Mesenchymal stem cell (in vitro differentiated cells and primary cell): ENCODE results near the gene STAG1.
"Not testable (repeated sequence)": the region's sequence is repeated elsewhere in the genome, so short reads cannot be mapped to it uniquely, and the experiment has no call there.

Experiments used
- DNase-seq: peaks from one replicate; pipeline ENCODE4 v3.0.0-alpha.2; 2013
- H2AFZ ChIP-seq: one replicate; pipeline ENCODE4 v1.6.1; 2013; ENCODE audit warnings: low read depth, mild to moderate bottlenecking, control low read depth, inconsistent platforms, low read length, moderate library complexity
- H2AK5ac ChIP-seq: 2 replicates; pipeline ENCODE4 v1.6.1; 2013; ENCODE audit warnings: low read length, moderate library complexity, mild to moderate bottlenecking, inconsistent platforms; ENCODE audit not compliant: severe bottlenecking
- H2BK120ac ChIP-seq: one replicate; pipeline ENCODE4 v1.6.1; 2013; ENCODE audit warnings: low read depth, mild to moderate bottlenecking, inconsistent platforms, low read length, moderate library complexity
- H2BK12ac ChIP-seq, 2 experiments: one replicate each; pipeline ENCODE4 v1.6.1; 2013; ENCODE audit warnings: inconsistent platforms in 2 of 2, low read length in 2 of 2, mild to moderate bottlenecking in 2 of 2, moderate library complexity in 2 of 2, control low read depth in 1 of 2
- H2BK15ac ChIP-seq: one replicate; pipeline ENCODE4 v1.6.1; 2013; ENCODE audit warnings: mild to moderate bottlenecking, low read depth, inconsistent platforms; ENCODE audit not compliant: poor library complexity, severe bottlenecking
- H2BK5ac ChIP-seq: 2 replicates; pipeline ENCODE4 v1.6.1; 2013; ENCODE audit warnings: low read depth, mild to moderate bottlenecking, low read length, control low read depth, inconsistent platforms; ENCODE audit not compliant: poor library complexity, severe bottlenecking
- H3K14ac ChIP-seq, 2 experiments: one replicate each; pipeline ENCODE4 v1.6.1; 2013; ENCODE audit warnings: inconsistent platforms in 2 of 2, low read length in 2 of 2, control low read depth in 1 of 2, mild to moderate bottlenecking in 1 of 2, moderate library complexity in 1 of 2
- H3K18ac ChIP-seq, 2 experiments: one replicate each; pipeline ENCODE4 v1.6.1; 2013; ENCODE audit warnings: inconsistent platforms in 2 of 2, low read length in 2 of 2, control low read depth in 1 of 2, low read depth in 1 of 2, mild to moderate bottlenecking in 1 of 2
- H3K23ac ChIP-seq, 2 experiments: one replicate each; pipeline ENCODE4 v1.6.1; 2013; ENCODE audit warnings: inconsistent platforms in 2 of 2, low read length in 2 of 2, mild to moderate bottlenecking in 2 of 2, moderate library complexity in 2 of 2, control low read depth in 1 of 2
- H3K27ac ChIP-seq: 2 replicates; pipeline ENCODE4 v1.5.1; 2013; ENCODE audit warnings: mild to moderate bottlenecking, moderate library complexity, low read length, control low read depth, inconsistent platforms; ENCODE audit not compliant: poor library complexity, severe bottlenecking
- H3K27me3 ChIP-seq, 2 experiments: 2 replicates each; pipeline versions ENCODE4 v1.6.1 to v1.7.0; 2013; ENCODE audit warnings: low read length in 2 of 2, mild to moderate bottlenecking in 2 of 2, moderate library complexity in 2 of 2, control low read depth in 1 of 2, inconsistent platforms in 1 of 2; ENCODE audit not compliant: control insufficient read depth in 1 of 2, insufficient read depth in 1 of 2
- H3K36me3 ChIP-seq, 2 experiments: 2 replicates each; pipeline versions ENCODE4 v1.6.1 to v1.7.0; 2013; ENCODE audit warnings: low read length in 2 of 2, control low read depth in 1 of 2, inconsistent platforms in 1 of 2, low read depth in 1 of 2, mild to moderate bottlenecking in 1 of 2; ENCODE audit not compliant: insufficient read depth in 2 of 2, control insufficient read depth in 1 of 2
- H3K4ac ChIP-seq, 2 experiments: one replicate each; pipeline ENCODE4 v1.6.1; 2013; ENCODE audit warnings: inconsistent platforms in 2 of 2, low read length in 2 of 2, mild to moderate bottlenecking in 2 of 2, moderate library complexity in 2 of 2, control low read depth in 1 of 2, low read depth in 1 of 2
- H3K4me1 ChIP-seq: 2 replicates; pipeline ENCODE4 v1.6.1; 2013; ENCODE audit warnings: low read depth, low read length, control low read depth; ENCODE audit not compliant: control insufficient read depth, insufficient read depth
- H3K4me2 ChIP-seq: 2 replicates; pipeline ENCODE4 v1.6.1; 2013; ENCODE audit warnings: low read length, mild to moderate bottlenecking, inconsistent platforms; ENCODE audit not compliant: poor library complexity, severe bottlenecking
- H3K4me3 ChIP-seq, 2 experiments: 2 replicates each; pipeline versions ENCODE4 v1.5.1 to v1.7.0; 2013; ENCODE audit warnings: low read length in 2 of 2, mild to moderate bottlenecking in 2 of 2, control low read depth in 1 of 2, low read depth in 1 of 2; ENCODE audit not compliant: insufficient read depth in 1 of 2
- H3K79me1 ChIP-seq: replicated peaks from 2 replicates; pipeline ENCODE4 v1.6.1; 2013; ENCODE audit warnings: mild to moderate bottlenecking, control low read depth, low read length, inconsistent platforms; ENCODE audit not compliant: poor library complexity, severe bottlenecking
- H3K9ac ChIP-seq: 2 replicates; pipeline ENCODE4 v1.7.0; 2013; ENCODE audit warnings: mild to moderate bottlenecking, low read length, moderate library complexity
- H3K9me3 ChIP-seq: 2 replicates; pipeline ENCODE4 v1.7.0; 2013; ENCODE audit warnings: mild to moderate bottlenecking, low read length; ENCODE audit not compliant: control insufficient read depth
- H4K8ac ChIP-seq: one replicate; pipeline ENCODE4 v1.6.1; 2013; ENCODE audit warnings: inconsistent platforms, mild to moderate bottlenecking, low read length, moderate library complexity
- H4K91ac ChIP-seq: one replicate; pipeline ENCODE4 v1.6.1; 2013; ENCODE audit warnings: mild to moderate bottlenecking, low read length, inconsistent platforms
- WGBS: methylation state at CpG from one replicate; pipeline ENCODE4 v1.1.7; 2013; ENCODE audit warnings: mixed read lengths; 5-methylcytosine and 5-hydroxymethylcytosine counted together

The STAG1 gene

GRCh38 chr3:136343873-136344555, 408.2 kb downstream of the STAG1 start:
- Histone ChIP-seq H3K4me1 (peaks cover 2% of the 10 kb centered on the region), H3K79me1 (peaks cover 6% of the 10 kb centered on the region), H4K91ac (no peak overlapping the region), H4K8ac (no peak overlapping the region), H2BK5ac (no peak overlapping the region), H2BK12ac (no peak overlapping the region), H3K36me3 (peaks cover 10 to 66% of the 10 kb centered on the region in 2 experiments), H2AFZ (no peak overlapping the region), H3K23ac (no peak overlapping the region), H3K4me2 (no peak overlapping the region), H3K27me3 (no peaks in the 10 kb centered on the region), H3K14ac (no peak overlapping the region), H3K9ac (peak overlapping the region; percentile 11), H3K4me3 (peak overlapping the region in 1 of 2 experiments; percentile 14), H3K4ac (no peak overlapping the region), H3K27ac (peak overlapping the region; percentile 3), H2AK5ac (peak overlapping the region; percentile 44), H2BK15ac (no peak overlapping the region), H3K18ac (peak overlapping the region in 1 of 2 experiments; percentile 54), H3K9me3 (no peaks in the 10 kb centered on the region), H2BK120ac (peak overlapping the region; percentile 49)
- DNase-seq: peak; percentile 98
- 0% methylated on average over 3 of the region's 5 CpGs for WGBS

GRCh38 chr3:136343446-136343845, 408.7 kb downstream of the STAG1 start:
- no peak overlapping the region for H3K4me2 ChIP-seq
- no peak overlapping the region for H3K4me3 ChIP-seq
- H4K8ac ChIP-seq: no peak overlapping the region
- no peak overlapping the region for H3K4ac ChIP-seq
- 0% methylated on average over 1 of the region's 2 CpGs for WGBS
- no peaks in the 10 kb centered on the region for H3K9me3 ChIP-seq
- H2BK12ac ChIP-seq: no peak overlapping the region
- H2BK120ac ChIP-seq: no peak overlapping the region
- H2BK5ac ChIP-seq: no peak overlapping the region
- H2AK5ac ChIP-seq: no peak overlapping the region
- H3K27ac ChIP-seq: no peak overlapping the region
- H2BK15ac ChIP-seq: no peak overlapping the region
- H3K36me3 ChIP-seq: peaks cover 8 to 66% of the 10 kb centered on the region in 2 experiments
- peaks cover 6% of the 10 kb centered on the region for H3K79me1 ChIP-seq
- no peak overlapping the region for H3K9ac ChIP-seq
- no peak overlapping the region for H3K14ac ChIP-seq
- H3K27me3 ChIP-seq: no peaks in the 10 kb centered on the region
- no peak overlapping the region for H4K91ac ChIP-seq
- no peak for DNase-seq
- peaks cover 2% of the 10 kb centered on the region for H3K4me1 ChIP-seq
- no peak overlapping the region for H3K18ac ChIP-seq
- no peak overlapping the region for H2AFZ ChIP-seq
- no peak overlapping the region for H3K23ac ChIP-seq

GRCh38 chr3:136336329-136337100, 415.7 kb downstream of the STAG1 start:
- Histone ChIP-seq H2BK5ac (no peak overlapping the region), H4K91ac (no peak overlapping the region), H2AFZ (no peak overlapping the region), H2BK120ac (no peak overlapping the region), H3K23ac (no peak overlapping the region), H3K4me1 (peaks cover 4% of the 10 kb centered on the region), H2BK12ac (no peak overlapping the region), H4K8ac (no peak overlapping the region), H2AK5ac (no peak overlapping the region), H2BK15ac (no peak overlapping the region), H3K27ac (no peak overlapping the region), H3K9me3 (no peaks in the 10 kb centered on the region), H3K9ac (peak overlapping the region; percentile 38), H3K4me2 (no peak overlapping the region), H3K14ac (no peak overlapping the region), H3K18ac (no peak overlapping the region), H3K79me1 (peaks cover 6% of the 10 kb centered on the region), H3K4me3 (peak overlapping the region in 1 of 2 experiments; percentile 42), H3K4ac (no peak overlapping the region), H3K36me3 (peaks cover 23 to 73% of the 10 kb centered on the region in 2 experiments), H3K27me3 (no peaks in the 10 kb centered on the region)
- no peak for DNase-seq
- 97% methylated on average over 3 of the region's 4 CpGs for WGBS

GRCh38 chr3:136334726-136335125, 417.5 kb downstream of the STAG1 start:
- H3K4me1 ChIP-seq, H4K91ac ChIP-seq, H2BK5ac ChIP-seq, H3K14ac ChIP-seq, H2AK5ac ChIP-seq, H2BK15ac ChIP-seq, H3K9me3 ChIP-seq, H3K27me3 ChIP-seq, H3K4me3 ChIP-seq, H3K4ac ChIP-seq, H4K8ac ChIP-seq, DNase-seq, H3K9ac ChIP-seq, H3K18ac ChIP-seq, H2BK120ac ChIP-seq, H3K4me2 ChIP-seq, H2BK12ac ChIP-seq, H3K23ac ChIP-seq, H3K79me1 ChIP-seq, H3K27ac ChIP-seq, H2AFZ ChIP-seq: not testable (repeated sequence)
- peaks cover 24 to 62% of the 10 kb centered on the region in 2 experiments for H3K36me3 ChIP-seq
- 100% methylated on average over 6 of the region's 6 CpGs for WGBS
